CD14-positive monocyte (primary cell): ENCODE measurements around the gene SLIT1. TPM values are rescaled to one million over a fixed set of nuclear protein-coding genes. Genes with fewer than 3 reads are reported as not detected.

Source experiments
- DNase-seq, 3 donors: peaks; one replicate each; pipeline ENCODE4 v3.0.0-alpha.2; 2011 to 2022
- H2AFZ ChIP-seq: 2 replicates; pipeline ENCODE4 v1.6.0; 2012; ENCODE audit warnings: mild to moderate bottlenecking, low read depth, low read length, inconsistent platforms; ENCODE audit not compliant: insufficient read depth, poor library complexity, severe bottlenecking
- H3K27ac ChIP-seq, 2 donors: 1 replicate in 1 of 2; 2 replicates in 1 of 2; pipeline ENCODE4 v1.5.1; 2012 to 2013; ENCODE audit warnings: low read length in 2 of 2, control low read depth in 1 of 2, inconsistent platforms in 1 of 2, low read depth in 1 of 2, mild to moderate bottlenecking in 1 of 2
- H3K27me3 ChIP-seq, 2 donors: one replicate each; pipeline versions ENCODE4 v1.6.0 to v1.6.1; 2011 to 2013; ENCODE audit warnings: low read length in 2 of 2; ENCODE audit not compliant: control insufficient read depth in 2 of 2, insufficient read depth in 2 of 2
- H3K36me3 ChIP-seq, 2 donors: replicated peaks in 1 of 2; 1 replicate in 1 of 2; 2 replicates in 1 of 2; pipeline versions ENCODE4 v1.5.1 to v1.6.1; 2012 to 2013; ENCODE audit warnings: low read length in 2 of 2, control low read depth in 1 of 2, inconsistent platforms in 1 of 2, mild to moderate bottlenecking in 1 of 2; ENCODE audit not compliant: insufficient read depth in 2 of 2, control insufficient read depth in 1 of 2
- H3K4me1 ChIP-seq, 2 donors: 1 replicate in 1 of 2; 2 replicates in 1 of 2; pipeline versions ENCODE4 v1.5.1 to v1.6.1; 2012 to 2013; ENCODE audit warnings: low read length in 2 of 2, control low read depth in 1 of 2, inconsistent platforms in 1 of 2, mild to moderate bottlenecking in 1 of 2, moderate library complexity in 1 of 2; ENCODE audit not compliant: insufficient read depth in 2 of 2, control insufficient read depth in 1 of 2
- H3K4me2 ChIP-seq: replicated peaks from 2 replicates; pipeline ENCODE3; 2012; ENCODE audit warnings: low read length, moderate library complexity, mild to moderate bottlenecking; ENCODE audit not compliant: poor library complexity, severe bottlenecking; ENCODE audit errors: extremely low read depth
- H3K4me3 ChIP-seq, 3 experiments: fragments of 200-600 bp in 1 of 3; sonication (generic) in 1 of 3; replicated peaks in 1 of 3; 1 replicate in 2 of 3; 2 replicates in 1 of 3; pipeline ENCODE4 v1.5.1; 2011 to 2013; ENCODE audit warnings: low read length in 3 of 3, mild to moderate bottlenecking in 3 of 3, control low read depth in 2 of 3, low read depth in 2 of 3, inconsistent platforms in 1 of 3, moderate library complexity in 1 of 3
- H3K79me2 ChIP-seq: 2 replicates; pipeline ENCODE4 v1.6.0; 2012; ENCODE audit warnings: mild to moderate bottlenecking, control low read depth, inconsistent platforms, low read length, moderate library complexity; ENCODE audit not compliant: insufficient read depth
- H3K9ac ChIP-seq: 2 replicates; pipeline ENCODE4 v1.6.0; 2017; ENCODE audit warnings: low read length, mild to moderate bottlenecking; ENCODE audit not compliant: insufficient read depth, poor library complexity, severe bottlenecking
- H3K9me3 ChIP-seq, 2 donors: replicated peaks in 1 of 2; 1 replicate in 1 of 2; 2 replicates in 1 of 2; pipeline versions ENCODE4 v1.5.1 to v1.6.1; 2012 to 2013; ENCODE audit warnings: low read length in 2 of 2, control low read depth in 1 of 2; ENCODE audit not compliant: control insufficient read depth in 1 of 2, insufficient read depth in 1 of 2
- H4K20me1 ChIP-seq: 2 replicates; pipeline ENCODE4 v1.6.0; 2012; ENCODE audit warnings: mild to moderate bottlenecking, low read length, control low read depth, moderate library complexity; ENCODE audit not compliant: insufficient read depth
- H3K27ac Mint-ChIP-seq, 7 donors: one replicate each; pipeline ENCODE4 v1.8.0; 2020; ENCODE audit warnings: mild to moderate bottlenecking in 7 of 7, mixed read lengths in 7 of 7, moderate library complexity in 6 of 7, inconsistent platforms in 2 of 7
- H3K27me3 Mint-ChIP-seq, 3 donors: one replicate each; pipeline ENCODE4 v1.8.0; 2021 to 2022; ENCODE audit warnings: low read depth in 3 of 3, mild to moderate bottlenecking in 3 of 3, mixed read lengths in 3 of 3, moderate library complexity in 3 of 3, inconsistent platforms in 1 of 3
- H3K36me3 Mint-ChIP-seq, 2 donors: one replicate each; pipeline ENCODE4 v1.8.0; 2020; ENCODE audit warnings: mixed read lengths in 2 of 2, inconsistent platforms in 1 of 2, mild to moderate bottlenecking in 1 of 2
- H3K4me1 Mint-ChIP-seq: one replicate; pipeline ENCODE4 v1.8.0; 2020; ENCODE audit warnings: mild to moderate bottlenecking, mixed read lengths
- H3K4me3 Mint-ChIP-seq, 2 donors: one replicate each; pipeline ENCODE4 v1.8.0; 2020; ENCODE audit warnings: mild to moderate bottlenecking in 2 of 2, mixed read lengths in 2 of 2, moderate library complexity in 1 of 2
- H3K9me3 Mint-ChIP-seq, 7 donors: one replicate each; pipeline ENCODE4 v1.8.0; 2020 to 2022; ENCODE audit warnings: mixed read lengths in 7 of 7, mild to moderate bottlenecking in 6 of 7, moderate library complexity in 6 of 7, inconsistent platforms in 2 of 7
- WGBS: methylation state at CpG from one replicate; pipeline ENCODE4 v1.1.5; 2013; ENCODE audit warnings: missing lambda C conversion rate; ENCODE audit not compliant: insufficient coverage; 5-methylcytosine and 5-hydroxymethylcytosine counted together
- intact Hi-C, 2 donors: fragments of 100-400 bp; cut with micrococcal nuclease; formaldehyde crosslinking; loops; one replicate each; pipeline versions ENCODE4 v1.15.0 to v1.15.1; 2023
- polyA plus RNA-seq, 3 donors: library from polyadenylated mRNA; depleted of rRNA in 1 of 3; unstranded in 2 of 3; stranded (reverse) in 1 of 3; fragments of 300-500 nt in 2 of 3; fragments of >200 nt in 1 of 3; fragmentation: Illumina TruSeq in 2 of 3; gene quantifications; 1 replicate in 2 of 3; 2 replicates in 1 of 3; pipeline ENCODE4 v1.2.3, GENCODE V29; 2012 to 2021
- TF ChIP-seq, protein P1 (sequence below): fragments of 200-600 bp; IDR thresholded peaks from one replicate; pipeline ENCODE4 v1.8.0; 2022; ENCODE audit warnings: antibody characterized with exemption, mild to moderate bottlenecking

SLIT1 gene
- polyA plus RNA-seq, 3 donors: 0.05 to 0.81 (median 0.16) TPM

- no peak overlapping the region for H3K9ac ChIP-seq
- WGBS: 87% methylated on average over 14 of the region's 14 CpGs
- Mint-ChIP-seq H3K4me1 (peaks cover 1% of the 10 kb centered on the region), H3K4me3 (no peak overlapping the region), H3K27ac (no peak overlapping the region), H3K9me3 (peaks cover 0 to 5% (median 3%) of the 10 kb centered on the region in 7 donors), H3K27me3 (peaks cover 0 to 3% (median 1%) of the 10 kb centered on the region in 3 donors), H3K36me3 (no peaks in the 10 kb centered on the region)
- no peaks in the 10 kb centered on the region for H3K27me3 ChIP-seq
- no peaks in the 10 kb centered on the region for H3K79me2 ChIP-seq
- H3K4me3 ChIP-seq: no peak overlapping the region
- TF ChIP-seq, protein P1, sequence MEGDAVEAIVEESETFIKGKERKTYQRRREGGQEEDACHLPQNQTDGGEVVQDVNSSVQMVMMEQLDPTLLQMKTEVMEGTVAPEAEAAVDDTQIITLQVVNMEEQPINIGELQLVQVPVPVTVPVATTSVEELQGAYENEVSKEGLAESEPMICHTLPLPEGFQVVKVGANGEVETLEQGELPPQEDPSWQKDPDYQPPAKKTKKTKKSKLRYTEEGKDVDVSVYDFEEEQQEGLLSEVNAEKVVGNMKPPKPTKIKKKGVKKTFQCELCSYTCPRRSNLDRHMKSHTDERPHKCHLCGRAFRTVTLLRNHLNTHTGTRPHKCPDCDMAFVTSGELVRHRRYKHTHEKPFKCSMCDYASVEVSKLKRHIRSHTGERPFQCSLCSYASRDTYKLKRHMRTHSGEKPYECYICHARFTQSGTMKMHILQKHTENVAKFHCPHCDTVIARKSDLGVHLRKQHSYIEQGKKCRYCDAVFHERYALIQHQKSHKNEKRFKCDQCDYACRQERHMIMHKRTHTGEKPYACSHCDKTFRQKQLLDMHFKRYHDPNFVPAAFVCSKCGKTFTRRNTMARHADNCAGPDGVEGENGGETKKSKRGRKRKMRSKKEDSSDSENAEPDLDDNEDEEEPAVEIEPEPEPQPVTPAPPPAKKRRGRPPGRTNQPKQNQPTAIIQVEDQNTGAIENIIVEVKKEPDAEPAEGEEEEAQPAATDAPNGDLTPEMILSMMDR: no peak
- no peaks in the 10 kb centered on the region for H3K36me3 ChIP-seq
- H3K4me1 ChIP-seq: no peaks in the 10 kb centered on the region
- H2AFZ ChIP-seq: no peak overlapping the region
- no peak overlapping the region for H3K27ac ChIP-seq
- no peak overlapping the region for H3K4me2 ChIP-seq
- no peaks in the 10 kb centered on the region for H4K20me1 ChIP-seq
- no peak for DNase-seq
- intact Hi-C loops: no loop called here
- peaks cover 0 to 2% of the 10 kb centered on the region in 2 donors for H3K9me3 ChIP-seq
These were observed 142.2 kb downstream of the SLIT1 start for GRCh38 chr10:97043563-97043855.

- Histone ChIP-seq H3K9me3 (peaks cover 0 to 2% of the 10 kb centered on the region in 2 donors), H3K79me2 (no peaks in the 10 kb centered on the region), H2AFZ (no peak overlapping the region), H3K4me1 (peaks cover 3 to 5% of the 10 kb centered on the region in 2 donors), H3K36me3 (no peaks in the 10 kb centered on the region), H3K9ac (no peak overlapping the region), H3K4me3 (no peak overlapping the region), H4K20me1 (no peaks in the 10 kb centered on the region), H3K27me3 (no peaks in the 10 kb centered on the region), H3K4me2 (no peak overlapping the region), H3K27ac (no peak overlapping the region)
- no peaks in the 10 kb centered on the region for H3K36me3 Mint-ChIP-seq
- peaks cover 0 to 5% (median 3%) of the 10 kb centered on the region in 7 donors for H3K9me3 Mint-ChIP-seq
- H3K27ac Mint-ChIP-seq: no peak overlapping the region
- no peak for DNase-seq
- intact Hi-C loops: no loop called here
- peaks cover 0 to 3% (median 1%) of the 10 kb centered on the region in 3 donors for H3K27me3 Mint-ChIP-seq
- no peak overlapping the region for H3K4me3 Mint-ChIP-seq
- TF ChIP-seq, protein P1: no peak
- WGBS: 94% methylated on average over 35 of the region's 38 CpGs
- H3K4me1 Mint-ChIP-seq: peaks cover 7% of the 10 kb centered on the region
These were observed 142.8 kb downstream of the SLIT1 start for GRCh38 chr10:97042716-97043562.
